Thyroid gland (tissue), 4 donors: ENCODE results near the gene CMPK1. TPM values are rescaled to one million over a fixed set of nuclear protein-coding genes. Genes with fewer than 3 reads are reported as not detected.

Experiments
- DNase-seq, 2 donors: peaks; one replicate each; pipeline ENCODE4 v3.0.0-alpha.2; 2019
- H3K27ac ChIP-seq, 3 donors: fragments of 200-600 bp; sonication (generic); 1 replicate in 2 of 3; 2 replicates in 1 of 3; pipeline ENCODE4 v1.5.1; 2016 to 2019; ENCODE audit warnings: mild to moderate bottlenecking in 1 of 3, moderate library complexity in 1 of 3
- H3K27me3 ChIP-seq: fragments of 200-600 bp; sonication (generic); one replicate; pipeline ENCODE4 v1.5.1; 2019
- H3K36me3 ChIP-seq, 2 donors: fragments of 200-600 bp; sonication (generic); one replicate each; pipeline ENCODE4 v1.5.1; 2016 to 2019
- H3K4me1 ChIP-seq, 2 donors: fragments of 200-600 bp; sonication (generic); one replicate each; pipeline ENCODE4 v1.5.1; 2017 to 2019
- H3K4me3 ChIP-seq, 3 donors: fragments of 200-600 bp; sonication (generic); replicated peaks in 1 of 3; 1 replicate in 2 of 3; 2 replicates in 1 of 3; pipeline ENCODE4 v1.5.1; 2016; ENCODE audit warnings: mild to moderate bottlenecking in 1 of 3
- H3K9me3 ChIP-seq: fragments of 200-600 bp; sonication (generic); one replicate; pipeline ENCODE4 v1.5.1; 2017
- POLR2A ChIP-seq, 2 donors: fragments of 450-650 bp; IDR thresholded peaks; one replicate each; pipeline ENCODE4 v1.6.1; 2017; ENCODE audit warnings: antibody characterized with exemption in 2 of 2, mild to moderate bottlenecking in 2 of 2, moderate library complexity in 1 of 2
- WGBS, 2 donors: methylation state at CpG; one replicate each; pipeline ENCODE4 v1.1.5; 2017; 5-methylcytosine and 5-hydroxymethylcytosine counted together
- intact Hi-C: fragments of 100-400 bp; cut with DNase I; formaldehyde crosslinking; loops from one replicate; pipeline ENCODE4 v1.15.1; 2023
- total RNA-seq, 4 donors: library from RNA; depleted of rRNA; stranded (reverse); fragments of >200 nt; gene quantifications; one replicate each; pipeline ENCODE4 v1.2.3, GENCODE V29; 2016
- TF ChIP-seq, protein P1 (sequence below), 6 experiments: fragments of 200-600 bp in 3 of 6; fragments of 450-650 bp in 3 of 6; sonication (generic) in 3 of 6; IDR thresholded peaks; one replicate each; pipeline ENCODE4 v1.5.1; 2016 to 2019; ENCODE audit warnings: antibody characterized with exemption in 6 of 6, mild to moderate bottlenecking in 2 of 6, inconsistent platforms in 1 of 6, moderate library complexity in 1 of 6

Gene CMPK1
- total RNA-seq, 4 donors from 2014 or later: 122 to 147 (median 134) TPM

- H3K27ac ChIP-seq: no peak overlapping the region
- H3K4me1 ChIP-seq: no peaks in the 10 kb centered on the region
- TF ChIP-seq, protein P1, sequence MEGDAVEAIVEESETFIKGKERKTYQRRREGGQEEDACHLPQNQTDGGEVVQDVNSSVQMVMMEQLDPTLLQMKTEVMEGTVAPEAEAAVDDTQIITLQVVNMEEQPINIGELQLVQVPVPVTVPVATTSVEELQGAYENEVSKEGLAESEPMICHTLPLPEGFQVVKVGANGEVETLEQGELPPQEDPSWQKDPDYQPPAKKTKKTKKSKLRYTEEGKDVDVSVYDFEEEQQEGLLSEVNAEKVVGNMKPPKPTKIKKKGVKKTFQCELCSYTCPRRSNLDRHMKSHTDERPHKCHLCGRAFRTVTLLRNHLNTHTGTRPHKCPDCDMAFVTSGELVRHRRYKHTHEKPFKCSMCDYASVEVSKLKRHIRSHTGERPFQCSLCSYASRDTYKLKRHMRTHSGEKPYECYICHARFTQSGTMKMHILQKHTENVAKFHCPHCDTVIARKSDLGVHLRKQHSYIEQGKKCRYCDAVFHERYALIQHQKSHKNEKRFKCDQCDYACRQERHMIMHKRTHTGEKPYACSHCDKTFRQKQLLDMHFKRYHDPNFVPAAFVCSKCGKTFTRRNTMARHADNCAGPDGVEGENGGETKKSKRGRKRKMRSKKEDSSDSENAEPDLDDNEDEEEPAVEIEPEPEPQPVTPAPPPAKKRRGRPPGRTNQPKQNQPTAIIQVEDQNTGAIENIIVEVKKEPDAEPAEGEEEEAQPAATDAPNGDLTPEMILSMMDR (IDR thresholded peaks at IDR 0.05): no peak
- TF ChIP-seq POLR2A (IDR thresholded peaks at IDR 0.05): no peak
- no peaks in the 10 kb centered on the region for H3K27me3 ChIP-seq
- peaks cover 14 to 18% of the 10 kb centered on the region in 2 donors for H3K36me3 ChIP-seq
- WGBS, 2 donors: 93% methylated on average over 1 of the region's 1 CpG
- no peak for DNase-seq
- intact Hi-C loops: no loop called here
- no peaks in the 10 kb centered on the region for H3K9me3 ChIP-seq
- H3K4me3 ChIP-seq: no peak overlapping the region
These were observed 40.9 kb downstream of the CMPK1 start for GRCh38 chr1:47374501-47374900.

- H3K27me3 ChIP-seq: no peaks in the 10 kb centered on the region
- no peak for TF ChIP-seq POLR2A (IDR thresholded peaks at IDR 0.05)
- TF ChIP-seq, protein P1 (IDR thresholded peaks at IDR 0.05): no peak
- no peaks in the 10 kb centered on the region for H3K4me1 ChIP-seq
- intact Hi-C loops: no loop called here
- H3K36me3 ChIP-seq: peaks cover 9 to 15% of the 10 kb centered on the region in 2 donors
- no peak for DNase-seq
- H3K27ac ChIP-seq: no peak overlapping the region
- no peaks in the 10 kb centered on the region for H3K9me3 ChIP-seq
- H3K4me3 ChIP-seq: no peak overlapping the region
- WGBS, 2 donors: 96 to 98% methylated on average over 1 of the region's 1 CpG
These were observed 44.6 kb downstream of the CMPK1 start for GRCh38 chr1:47378147-47378546.

- peaks cover under 1 to 3% of the 10 kb centered on the region in 2 donors for H3K36me3 ChIP-seq
- no peak overlapping the region for H3K4me3 ChIP-seq
- TF ChIP-seq, protein P1 (IDR thresholded peaks at IDR 0.05): no peak
- TF ChIP-seq POLR2A (IDR thresholded peaks at IDR 0.05): no peak
- intact Hi-C loops: no loop called here
- no peak overlapping the region for H3K27ac ChIP-seq
- no peaks in the 10 kb centered on the region for H3K9me3 ChIP-seq
- no peaks in the 10 kb centered on the region for H3K4me1 ChIP-seq
- DNase-seq: no peak
- 98 to 99% methylated on average over 5 of the region's 5 CpGs for WGBS, 2 donors
- H3K27me3 ChIP-seq: no peaks in the 10 kb centered on the region
These were observed 47.1 kb downstream of the CMPK1 start for GRCh38 chr1:47380699-47381098.

DNA sequence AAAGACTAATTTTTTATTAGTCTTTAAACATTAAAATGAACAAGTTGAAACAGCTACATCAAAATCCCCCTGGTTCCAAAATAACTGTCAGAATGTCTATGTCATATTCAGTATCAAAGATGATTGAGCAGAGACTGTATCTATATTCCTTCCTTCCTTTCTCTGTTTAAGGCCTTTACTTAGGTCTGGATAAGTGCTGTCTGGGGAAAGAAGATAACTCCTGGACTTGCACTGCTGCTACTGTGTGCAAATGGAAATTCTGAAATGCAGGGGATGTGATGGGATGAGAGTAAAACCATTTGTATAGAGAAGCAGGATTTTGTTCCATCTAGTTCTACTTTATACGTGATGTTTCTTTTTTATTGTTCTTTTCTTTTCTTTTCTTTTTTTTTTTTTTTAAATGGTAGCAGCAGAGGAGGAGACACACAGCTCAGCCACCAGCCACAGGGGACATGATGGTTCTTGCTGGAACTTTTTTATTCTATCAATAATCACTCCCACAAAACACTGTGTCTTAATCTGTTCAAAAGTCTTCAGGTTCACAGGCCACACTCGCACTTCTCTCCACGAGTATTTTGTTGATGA, 48.9 kb downstream of the CMPK1 start:
- intact Hi-C loops: no loop called here
- 94 to 99% methylated on average over 3 of the region's 3 CpGs for WGBS, 2 donors
- H3K27me3 ChIP-seq: no peaks in the 10 kb centered on the region
- no peaks in the 10 kb centered on the region for H3K4me1 ChIP-seq
- H3K9me3 ChIP-seq: no peaks in the 10 kb centered on the region
- H3K36me3 ChIP-seq: no peaks in the 10 kb centered on the region
- TF ChIP-seq, protein P1 (IDR thresholded peaks at IDR 0.05): no peak
- no peak for TF ChIP-seq POLR2A (IDR thresholded peaks at IDR 0.05)
- H3K4me3 ChIP-seq: no peak overlapping the region
- H3K27ac ChIP-seq: no peak overlapping the region
- DNase-seq: no peak

DNA sequence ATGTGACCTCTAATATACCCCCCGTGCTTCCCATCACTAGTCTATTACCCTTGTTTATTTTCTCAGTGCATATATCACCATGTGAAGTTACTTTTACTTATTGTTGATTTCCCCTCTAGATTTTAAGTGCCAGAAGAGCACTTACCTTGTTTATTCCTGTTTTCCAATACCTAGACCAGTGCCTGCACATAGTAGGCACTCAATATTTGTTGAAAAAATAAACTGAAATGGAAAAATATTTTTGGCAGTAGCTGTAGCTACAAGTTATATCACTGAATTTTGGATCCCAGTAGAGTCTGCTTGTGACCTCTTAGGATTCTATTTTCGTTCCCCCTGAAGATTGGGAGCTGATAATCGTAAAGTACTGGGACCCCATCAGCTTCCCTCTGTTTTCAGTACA, 50.5 kb downstream of the CMPK1 start:
- no peak for DNase-seq
- Histone ChIP-seq H3K27ac (no peak overlapping the region), H3K9me3 (no peaks in the 10 kb centered on the region), H3K36me3 (no peaks in the 10 kb centered on the region), H3K4me3 (no peak overlapping the region), H3K27me3 (no peaks in the 10 kb centered on the region), H3K4me1 (no peaks in the 10 kb centered on the region)
- WGBS, 2 donors: 95 to 97% methylated on average over 3 of the region's 3 CpGs
- no peak for TF ChIP-seq POLR2A (IDR thresholded peaks at IDR 0.05)
- TF ChIP-seq, protein P1 (IDR thresholded peaks at IDR 0.05): no peak
- intact Hi-C loops: no loop called here
